SU-DHL-6 (cell line): ENCODE results near the gene EYS.

ENCODE experiments used
- EZH2phosphoT487 ChIP-seq: fragments of 200-600 bp; sonication (generic), shearing (Covaris generic); conservative IDR thresholded peaks from 2 replicates; pipeline ENCODE4 v1.6.1; 2018; ENCODE audit warnings: mild to moderate bottlenecking, antibody characterized with exemption, low read length, moderate library complexity, mixed read lengths
- TF ChIP-seq, protein P1 (sequence below): fragments of 200-600 bp; sonication (generic); IDR thresholded peaks from one replicate; pipeline ENCODE4 v1.5.1; 2017; ENCODE audit warnings: antibody characterized with exemption, mild to moderate bottlenecking, low read length, moderate library complexity; ENCODE audit not compliant: insufficient read depth, poor library complexity, severe bottlenecking

DNA sequence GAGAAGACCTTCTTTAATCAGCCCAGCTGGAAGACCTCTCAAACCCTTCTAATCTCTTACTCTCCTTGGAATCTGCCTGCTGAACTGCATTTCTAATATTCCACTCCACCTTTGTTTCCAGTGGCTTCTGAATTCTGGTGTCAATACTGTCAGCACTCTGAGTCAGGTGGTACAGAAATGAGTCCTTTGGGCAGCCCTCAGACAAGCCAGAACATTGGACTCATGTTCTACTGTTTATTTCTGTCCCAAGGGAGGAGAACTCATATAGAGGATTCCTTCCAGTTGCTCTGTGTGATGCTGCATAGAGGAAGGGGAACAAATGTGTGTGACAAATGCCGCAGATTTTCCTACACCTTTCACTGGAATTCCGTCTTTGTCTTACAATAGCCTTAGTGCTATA, 1956.6 kb downstream of the EYS start:
- TF ChIP-seq, protein P1, sequence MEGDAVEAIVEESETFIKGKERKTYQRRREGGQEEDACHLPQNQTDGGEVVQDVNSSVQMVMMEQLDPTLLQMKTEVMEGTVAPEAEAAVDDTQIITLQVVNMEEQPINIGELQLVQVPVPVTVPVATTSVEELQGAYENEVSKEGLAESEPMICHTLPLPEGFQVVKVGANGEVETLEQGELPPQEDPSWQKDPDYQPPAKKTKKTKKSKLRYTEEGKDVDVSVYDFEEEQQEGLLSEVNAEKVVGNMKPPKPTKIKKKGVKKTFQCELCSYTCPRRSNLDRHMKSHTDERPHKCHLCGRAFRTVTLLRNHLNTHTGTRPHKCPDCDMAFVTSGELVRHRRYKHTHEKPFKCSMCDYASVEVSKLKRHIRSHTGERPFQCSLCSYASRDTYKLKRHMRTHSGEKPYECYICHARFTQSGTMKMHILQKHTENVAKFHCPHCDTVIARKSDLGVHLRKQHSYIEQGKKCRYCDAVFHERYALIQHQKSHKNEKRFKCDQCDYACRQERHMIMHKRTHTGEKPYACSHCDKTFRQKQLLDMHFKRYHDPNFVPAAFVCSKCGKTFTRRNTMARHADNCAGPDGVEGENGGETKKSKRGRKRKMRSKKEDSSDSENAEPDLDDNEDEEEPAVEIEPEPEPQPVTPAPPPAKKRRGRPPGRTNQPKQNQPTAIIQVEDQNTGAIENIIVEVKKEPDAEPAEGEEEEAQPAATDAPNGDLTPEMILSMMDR, result no peak
- TF ChIP-seq EZH2phosphoT487, result no peak
